Thoracic aorta (tissue), 2 donors: ENCODE results near the gene TNK1. TPM values are rescaled to one million over a fixed set of nuclear protein-coding genes. Genes with fewer than 3 reads are reported as not detected.

Experiments used
- ATAC-seq: fragments of 150-250 bp; one replicate; pipeline ENCODE4 v1.8.0; 2017; ENCODE audit warnings: low read depth; ENCODE audit not compliant: insufficient number of reproducible peaks, low FRiP score
- DNase-seq: peaks from one replicate; pipeline ENCODE4 v3.0.0-alpha.2; 2020; ENCODE audit warnings: low spot score
- H3K27ac ChIP-seq, 2 donors: fragments of 200-600 bp; sonication (generic); 1 replicate in 1 of 2; 2 replicates in 1 of 2; pipeline ENCODE4 v1.5.1; 2016; ENCODE audit warnings: mild to moderate bottlenecking in 2 of 2, moderate library complexity in 2 of 2
- H3K27me3 ChIP-seq: fragments of 200-600 bp; sonication (generic); replicated peaks from 2 replicates; pipeline ENCODE4 v1.6.0; 2016; ENCODE audit warnings: mild to moderate bottlenecking; ENCODE audit not compliant: insufficient read depth
- H3K36me3 ChIP-seq: fragments of 200-600 bp; sonication (generic); one replicate; pipeline ENCODE4 v1.5.1; 2016
- H3K4me1 ChIP-seq, 2 donors: fragments of 200-600 bp; sonication (generic); 1 replicate in 1 of 2; 2 replicates in 1 of 2; pipeline versions ENCODE4 v1.5.1 to v1.6.0; 2016; ENCODE audit warnings: low read depth in 2 of 2, mild to moderate bottlenecking in 1 of 2; ENCODE audit not compliant: control insufficient read depth in 1 of 2
- H3K4me3 ChIP-seq: fragments of 200-600 bp; sonication (generic); 2 replicates; pipeline ENCODE4 v1.5.1; 2016; ENCODE audit warnings: mild to moderate bottlenecking
- H3K9me3 ChIP-seq: fragments of 200-600 bp; sonication (generic); 2 replicates; pipeline ENCODE4 v1.5.1; 2016
- total RNA-seq, 2 donors: library from RNA; depleted of rRNA; stranded (reverse); fragments of >200 nt; gene quantifications; one replicate each; pipeline versions ENCODE4 v1.1.0 to v1.2.3, GENCODE V29; 2016
- TF ChIP-seq, protein P1 (sequence below): fragments of 200-600 bp; sonication (generic); IDR thresholded peaks from one replicate; pipeline ENCODE4 v1.5.1; 2019; ENCODE audit warnings: antibody characterized with exemption

The TNK1 gene
- total RNA-seq, 2 donors from 2014 or later = 3.7 to 4.7 TPM

DNA sequence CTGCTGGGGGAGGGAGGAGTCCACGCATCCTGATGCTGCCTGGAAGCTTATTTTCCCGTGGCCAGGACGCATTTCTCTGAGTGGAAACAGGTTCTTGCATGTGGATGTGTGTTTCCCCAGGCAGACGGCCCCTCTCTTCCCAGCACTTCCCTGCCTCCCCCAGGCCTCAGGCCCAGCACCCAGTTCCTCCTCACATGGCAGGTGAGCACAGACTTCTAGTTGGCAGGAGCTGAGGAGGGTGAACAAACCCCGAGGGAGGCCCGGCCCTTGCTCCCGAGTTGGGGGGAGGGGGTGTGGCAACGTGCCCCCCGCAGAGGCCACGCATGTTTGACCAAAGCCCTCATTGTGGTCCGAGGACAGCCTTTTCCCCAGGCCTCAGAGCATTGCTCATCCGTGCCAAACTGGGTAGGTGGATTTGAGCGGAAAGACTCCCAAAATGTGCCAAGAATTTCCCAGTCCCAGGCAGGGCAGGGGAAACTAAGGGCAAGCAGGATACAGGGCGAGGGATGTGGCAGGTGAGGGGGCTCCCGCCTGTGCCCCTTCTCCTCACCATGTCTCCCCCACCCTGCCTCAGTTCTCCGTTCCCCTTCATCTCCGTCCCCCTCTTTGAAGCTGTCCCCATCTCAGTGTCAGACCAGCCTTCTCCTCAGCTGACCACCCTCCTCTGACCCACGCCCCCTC, 37.7 kb downstream of the TNK1 start:
- Histone ChIP-seq H3K9me3 (no peaks in the 10 kb centered on the region), H3K4me3 (no peak overlapping the region), H3K36me3 (no peaks in the 10 kb centered on the region), H3K27ac (no peak overlapping the region), H3K4me1 (no peaks in the 10 kb centered on the region), H3K27me3 (no peaks in the 10 kb centered on the region)
- TF ChIP-seq, protein P1, sequence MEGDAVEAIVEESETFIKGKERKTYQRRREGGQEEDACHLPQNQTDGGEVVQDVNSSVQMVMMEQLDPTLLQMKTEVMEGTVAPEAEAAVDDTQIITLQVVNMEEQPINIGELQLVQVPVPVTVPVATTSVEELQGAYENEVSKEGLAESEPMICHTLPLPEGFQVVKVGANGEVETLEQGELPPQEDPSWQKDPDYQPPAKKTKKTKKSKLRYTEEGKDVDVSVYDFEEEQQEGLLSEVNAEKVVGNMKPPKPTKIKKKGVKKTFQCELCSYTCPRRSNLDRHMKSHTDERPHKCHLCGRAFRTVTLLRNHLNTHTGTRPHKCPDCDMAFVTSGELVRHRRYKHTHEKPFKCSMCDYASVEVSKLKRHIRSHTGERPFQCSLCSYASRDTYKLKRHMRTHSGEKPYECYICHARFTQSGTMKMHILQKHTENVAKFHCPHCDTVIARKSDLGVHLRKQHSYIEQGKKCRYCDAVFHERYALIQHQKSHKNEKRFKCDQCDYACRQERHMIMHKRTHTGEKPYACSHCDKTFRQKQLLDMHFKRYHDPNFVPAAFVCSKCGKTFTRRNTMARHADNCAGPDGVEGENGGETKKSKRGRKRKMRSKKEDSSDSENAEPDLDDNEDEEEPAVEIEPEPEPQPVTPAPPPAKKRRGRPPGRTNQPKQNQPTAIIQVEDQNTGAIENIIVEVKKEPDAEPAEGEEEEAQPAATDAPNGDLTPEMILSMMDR = no peak
- no peak for ATAC-seq
- no peak for DNase-seq

- H3K27ac ChIP-seq = no peak within 1 kb of the TSS
- ATAC-seq = no peak
- no peak for DNase-seq
Observed at GRCh38 chr17:7419819-7420610, 39.1 kb downstream of the TNK1 start, which contains the start of gene SPEM1. Gene SPEM1, plus strand, starts transcription at chr17:7420324. Its CDS starts 61 bp downstream, at chr17:7420385.

GRCh38 chr17:7421186-7421585, 40.3 kb downstream of the TNK1 start:
- Histone ChIP-seq H3K9me3 (no peaks in the 10 kb centered on the region), H3K27me3 (no peaks in the 10 kb centered on the region), H3K4me1 (no peaks in the 10 kb centered on the region), H3K27ac (no peak overlapping the region), H3K4me3 (no peak overlapping the region), H3K36me3 (no peaks in the 10 kb centered on the region)
- ATAC-seq = no peak
- no peak for DNase-seq
- TF ChIP-seq, protein P1 = no peak

More at GRCh38 chr17:7419819-7420610, 39.1 kb downstream of the TNK1 start, which contains the start of gene SPEM1:
- TF ChIP-seq, protein P1 = no peak
- Histone ChIP-seq H3K36me3 (no peaks in the 10 kb centered on the region), H3K9me3 (no peaks in the 10 kb centered on the region), H3K27me3 (no peaks in the 10 kb centered on the region), H3K4me3 (no peak within 1 kb of the TSS), H3K4me1 (no peaks in the 10 kb centered on the region)

DNA sequence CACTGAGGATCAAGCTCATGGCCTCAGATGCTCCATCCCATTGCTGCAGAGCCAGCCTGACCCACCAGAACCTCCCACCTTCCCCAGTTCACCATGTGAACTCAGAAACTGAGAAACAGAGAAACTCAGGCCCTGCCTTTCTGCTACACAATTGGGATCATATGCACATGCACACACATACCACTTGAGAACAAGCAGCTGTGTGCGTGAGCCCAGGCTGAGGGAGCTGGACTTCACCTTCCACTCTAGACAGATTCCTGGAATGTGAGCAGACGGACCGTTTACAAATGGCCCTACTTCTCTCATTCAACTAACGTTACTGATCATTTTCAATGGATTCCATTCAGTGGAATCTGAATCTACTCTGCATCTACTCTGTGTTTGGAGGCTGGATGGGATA, 42.8 kb downstream of the TNK1 start:
- TF ChIP-seq, protein P1 = no peak
- H3K36me3 ChIP-seq = no peaks in the 10 kb centered on the region
- DNase-seq = no peak
- H3K27ac ChIP-seq = no peak overlapping the region
- H3K4me1 ChIP-seq = no peaks in the 10 kb centered on the region
- H3K9me3 ChIP-seq = no peaks in the 10 kb centered on the region
- no peaks in the 10 kb centered on the region for H3K27me3 ChIP-seq
- ATAC-seq = no peak
- no peak overlapping the region for H3K4me3 ChIP-seq

- DNase-seq = no peak
- Histone ChIP-seq H3K27me3 (no peaks in the 10 kb centered on the region), H3K9me3 (no peaks in the 10 kb centered on the region), H3K4me1 (no peaks in the 10 kb centered on the region), H3K27ac (no peak within 1 kb of the TSS), H3K4me3 (no peak within 1 kb of the TSS), H3K36me3 (no peaks in the 10 kb centered on the region)
- TF ChIP-seq, protein P1 = no peak
- no peak for ATAC-seq
Observed at GRCh38 chr17:7425316-7425715, 44.4 kb downstream of the TNK1 start, which contains the start of gene SPEM2. Gene SPEM2, plus strand, starts transcription at chr17:7425616. Its CDS starts 73 bp downstream, at chr17:7425689.
